WERI-Rb-1 (cell line): ENCODE data around the gene PITPNM1.

ENCODE experiments used
- DNase-seq: peaks from one replicate; pipeline ENCODE4 v3.0.0-alpha.2; 2020
- H3K27ac ChIP-seq: fragments of 250-450 bp; sonication (Bioruptor Pico); 2 replicates; pipeline ENCODE4 v1.5.1; 2020; ENCODE audit warnings: mild to moderate bottlenecking, moderate library complexity
- H3K27me3 ChIP-seq: fragments of 250-450 bp; sonication (Bioruptor Pico); 2 replicates; pipeline ENCODE4 v1.5.1; 2021; ENCODE audit warnings: mild to moderate bottlenecking, low read depth, moderate library complexity; ENCODE audit not compliant: insufficient read depth, severe bottlenecking
- H3K36me3 ChIP-seq: fragments of 250-450 bp; sonication (Bioruptor Pico); 2 replicates; pipeline ENCODE4 v1.5.1; 2020; ENCODE audit warnings: mild to moderate bottlenecking, moderate library complexity
- H3K4me3 ChIP-seq: 2 replicates; pipeline ENCODE4 v1.5.1; 2011; ENCODE audit warnings: low read depth, mild to moderate bottlenecking, control low read depth, low read length
- H3K9me3 ChIP-seq: fragments of 250-450 bp; sonication (Bioruptor Pico); 2 replicates; pipeline ENCODE4 v1.5.1; 2021; ENCODE audit warnings: mild to moderate bottlenecking, moderate library complexity; ENCODE audit not compliant: severe bottlenecking
- TF ChIP-seq, protein P1 (sequence below): IDR thresholded peaks from 2 replicates; pipeline ENCODE4 v1.5.1; 2011; ENCODE audit warnings: low read depth, mild to moderate bottlenecking, control low read depth, inconsistent platforms, low read length

PITPNM1 gene

GRCh38 chr11:67507242-67507863 is 2.2 kb upstream of the PITPNM1 start:
- no peak for DNase-seq
- Histone ChIP-seq H3K9me3 (no peaks in the 10 kb centered on the region), H3K27me3 (no peaks in the 10 kb centered on the region), H3K4me3 (peak overlapping the region; percentile 51), H3K36me3 (peaks cover 19% of the 10 kb centered on the region), H3K27ac (peak overlapping the region; percentile 51)
- TF ChIP-seq, protein P1, sequence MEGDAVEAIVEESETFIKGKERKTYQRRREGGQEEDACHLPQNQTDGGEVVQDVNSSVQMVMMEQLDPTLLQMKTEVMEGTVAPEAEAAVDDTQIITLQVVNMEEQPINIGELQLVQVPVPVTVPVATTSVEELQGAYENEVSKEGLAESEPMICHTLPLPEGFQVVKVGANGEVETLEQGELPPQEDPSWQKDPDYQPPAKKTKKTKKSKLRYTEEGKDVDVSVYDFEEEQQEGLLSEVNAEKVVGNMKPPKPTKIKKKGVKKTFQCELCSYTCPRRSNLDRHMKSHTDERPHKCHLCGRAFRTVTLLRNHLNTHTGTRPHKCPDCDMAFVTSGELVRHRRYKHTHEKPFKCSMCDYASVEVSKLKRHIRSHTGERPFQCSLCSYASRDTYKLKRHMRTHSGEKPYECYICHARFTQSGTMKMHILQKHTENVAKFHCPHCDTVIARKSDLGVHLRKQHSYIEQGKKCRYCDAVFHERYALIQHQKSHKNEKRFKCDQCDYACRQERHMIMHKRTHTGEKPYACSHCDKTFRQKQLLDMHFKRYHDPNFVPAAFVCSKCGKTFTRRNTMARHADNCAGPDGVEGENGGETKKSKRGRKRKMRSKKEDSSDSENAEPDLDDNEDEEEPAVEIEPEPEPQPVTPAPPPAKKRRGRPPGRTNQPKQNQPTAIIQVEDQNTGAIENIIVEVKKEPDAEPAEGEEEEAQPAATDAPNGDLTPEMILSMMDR: no peak

- Histone ChIP-seq H3K36me3 (peaks cover 27% of the 10 kb centered on the region), H3K27me3 (no peaks in the 10 kb centered on the region), H3K27ac (no peak overlapping the region), H3K9me3 (no peaks in the 10 kb centered on the region), H3K4me3 (no peak overlapping the region)
- no peak for DNase-seq
- TF ChIP-seq, protein P1: no peak
Measured at GRCh38 chr11:67506426-67507051, 1.4 kb upstream of the PITPNM1 start.

- peak overlapping the region; percentile 44 for H3K27ac ChIP-seq
- no peaks in the 10 kb centered on the region for H3K9me3 ChIP-seq
- H3K4me3 ChIP-seq: peak overlapping the region; percentile 23
- H3K27me3 ChIP-seq: no peaks in the 10 kb centered on the region
- TF ChIP-seq, protein P1: peak; percentile 98
- DNase-seq: peak; percentile 78
- peaks cover 34% of the 10 kb centered on the region for H3K36me3 ChIP-seq
Measured at GRCh38 chr11:67505605-67506396, 638 bp upstream of the PITPNM1 start.

GRCh38 chr11:67504005-67504949 is 886 bp downstream of the PITPNM1 start:
- H3K4me3 ChIP-seq: peak overlapping the region; percentile 88
- no peak for DNase-seq
- H3K27ac ChIP-seq: peak overlapping the region; percentile 71
- no peaks in the 10 kb centered on the region for H3K27me3 ChIP-seq
- TF ChIP-seq, protein P1: no peak
- no peaks in the 10 kb centered on the region for H3K9me3 ChIP-seq
- H3K36me3 ChIP-seq: peaks cover 47% of the 10 kb centered on the region
